BLaER1 treated with 17β-estradiol and CSF1 and Interleukin-3, amounts not matched to agents 10 nM and 100 nM (cell line): ENCODE measurements around the gene CDH24.
A peak's percentile ranks its signal among the peaks of the same experiment; 100 is the strongest.

Source experiments
- H3K27ac ChIP-seq, 11 experiments: shearing (Covaris generic); formaldehyde crosslinking; 2 replicates each; pipeline ENCODE4 v1.8.1; 2022
- H3K27me3 ChIP-seq, 11 experiments: shearing (Covaris generic); formaldehyde crosslinking; 2 replicates each; pipeline ENCODE4 v1.8.1; 2022
- H3K36me3 ChIP-seq, 11 experiments: shearing (Covaris generic); formaldehyde crosslinking; 2 replicates each; pipeline ENCODE4 v1.8.1; 2022
- H3K4me1 ChIP-seq, 10 experiments: shearing (Covaris generic); formaldehyde crosslinking; 2 replicates each; pipeline ENCODE4 v1.8.1; 2022
- H3K4me2 ChIP-seq, 11 experiments: shearing (Covaris generic); formaldehyde crosslinking; 2 replicates each; pipeline ENCODE4 v1.8.1; 2022
- H3K4me3 ChIP-seq, 10 experiments: shearing (Covaris generic); formaldehyde crosslinking; 2 replicates each; pipeline ENCODE4 v1.8.1; 2022
- H3K9ac ChIP-seq, 11 experiments: shearing (Covaris generic); formaldehyde crosslinking; 2 replicates each; pipeline ENCODE4 v1.8.1; 2022
- H3K9me3 ChIP-seq, 11 experiments: shearing (Covaris generic); formaldehyde crosslinking; replicated peaks in 1 of 11; 2 replicates each; pipeline ENCODE4 v1.8.1; 2022
- H4K20me1 ChIP-seq, 11 experiments: shearing (Covaris generic); formaldehyde crosslinking; 2 replicates each; pipeline ENCODE4 v1.8.1; 2022
- Cebpa-rat ChIP-seq, 11 experiments: shearing (Covaris generic); IDR thresholded peaks; 2 replicates each; pipeline ENCODE4 v1.8.1; 2022

CDH24 gene

GRCh38 chr14:23062002-23062401 lies 4.7 kb upstream of the CDH24 start:
- Histone ChIP-seq H3K27ac (no peak overlapping the region), H3K4me2 (no peak overlapping the region), H3K9me3 (no peaks in the 10 kb centered on the region), H3K4me1 (peaks cover 11 to 46% (median 30%) of the 10 kb centered on the region in 10 experiments; a peak in 18 of 20 replicates), H3K36me3 (peaks cover 80 to 89% (median 84%) of the 10 kb centered on the region in 11 experiments), H3K27me3 (peaks cover 0 to 6% (median 3%) of the 10 kb centered on the region in 11 experiments; a peak in 13 of 22 replicates), H4K20me1 (peaks cover 71 to 100% (median 88%) of the 10 kb centered on the region in 11 experiments), H3K4me3 (no peak overlapping the region), H3K9ac (0 out of 22 replicates have a peak overlapping the region, but pooled peaks of 1 of the 11 experiments have one; percentile 14)
- no peak for TF ChIP-seq Cebpa-rat (IDR thresholded peaks at IDR 0.05)

DNA sequence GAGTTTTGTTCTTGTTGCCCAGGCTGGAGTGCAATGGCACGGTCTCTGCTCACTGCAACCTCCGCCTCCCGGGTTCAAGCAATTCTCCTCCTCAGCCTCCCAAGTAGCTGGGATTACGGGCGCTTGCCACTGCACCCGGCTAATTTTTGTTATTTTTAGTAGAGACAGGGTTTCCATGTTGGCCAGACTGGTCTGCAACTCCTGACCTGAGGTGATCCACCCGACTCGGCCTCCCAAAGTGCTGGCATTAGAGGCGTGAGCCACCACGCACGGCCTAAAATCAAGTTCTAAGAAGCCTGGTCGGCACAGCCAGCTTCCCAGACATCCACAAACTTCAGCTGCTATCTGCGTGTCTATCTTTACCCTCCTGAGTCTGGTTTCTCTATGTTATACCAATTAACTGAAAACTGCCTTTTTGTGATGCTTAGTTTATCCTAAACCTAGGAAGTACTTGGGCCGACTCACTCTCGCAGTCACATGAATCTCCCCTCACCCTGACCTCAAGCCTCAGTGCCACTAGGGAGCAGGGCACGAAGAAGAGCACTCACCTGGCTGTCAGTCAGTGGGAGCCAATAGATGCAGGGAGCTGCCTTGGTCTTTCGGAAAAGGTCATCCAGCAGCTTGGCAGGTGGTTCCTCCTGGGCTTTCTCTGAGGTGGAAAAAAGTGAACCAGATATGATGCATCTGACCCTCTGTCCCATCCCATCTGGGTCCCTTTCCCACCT lies 3.4 kb upstream of the CDH24 start:
- Histone ChIP-seq H3K27ac (no peak overlapping the region), H3K36me3 (peaks cover 67 to 76% (median 71%) of the 10 kb centered on the region in 11 experiments), H3K9me3 (no peaks in the 10 kb centered on the region), H3K4me1 (peaks cover 14 to 53% (median 39%) of the 10 kb centered on the region in 10 experiments; a peak in 19 of 20 replicates), H3K4me3 (no peak overlapping the region), H3K9ac (peak overlapping the region in 3 of 11 experiments; percentile 12 to 18 (median 13); a peak in 3 of 22 replicates), H3K4me2 (peak overlapping the region in 5 of 11 experiments; percentile 2 to 33 (median 20); a peak in 6 of 22 replicates), H4K20me1 (peaks cover 62 to 100% (median 75%) of the 10 kb centered on the region in 11 experiments; a peak in 21 of 22 replicates), H3K27me3 (peaks cover 3 to 11% (median 8%) of the 10 kb centered on the region in 11 experiments; a peak in 15 of 22 replicates)
- TF ChIP-seq Cebpa-rat (IDR thresholded peaks at IDR 0.05): no peak

GRCh38 chr14:23058654-23059504 lies 1.6 kb upstream of the CDH24 start:
- H4K20me1 ChIP-seq: peaks cover 46 to 85% (median 57%) of the 10 kb centered on the region in 11 experiments; a peak in 21 of 22 replicates
- peak overlapping the region in 8 of 11 experiments; percentile 32 to 100 (median 96); a peak in 9 of 22 replicates for H3K4me2 ChIP-seq
- H3K9ac ChIP-seq: peak overlapping the region in 1 of 11 experiments; percentile 26; a peak in 2 of 22 replicates
- peaks cover 48 to 58% (median 53%) of the 10 kb centered on the region in 11 experiments for H3K36me3 ChIP-seq
- no peak overlapping the region for H3K27ac ChIP-seq
- peaks cover 14 to 66% (median 45%) of the 10 kb centered on the region in 10 experiments; a peak in 19 of 20 replicates for H3K4me1 ChIP-seq
- H3K27me3 ChIP-seq: peaks cover 3 to 11% (median 8%) of the 10 kb centered on the region in 11 experiments; a peak in 15 of 22 replicates
- H3K4me3 ChIP-seq: no peak overlapping the region
- H3K9me3 ChIP-seq: no peaks in the 10 kb centered on the region
- no peak for TF ChIP-seq Cebpa-rat (IDR thresholded peaks at IDR 0.05)

DNA sequence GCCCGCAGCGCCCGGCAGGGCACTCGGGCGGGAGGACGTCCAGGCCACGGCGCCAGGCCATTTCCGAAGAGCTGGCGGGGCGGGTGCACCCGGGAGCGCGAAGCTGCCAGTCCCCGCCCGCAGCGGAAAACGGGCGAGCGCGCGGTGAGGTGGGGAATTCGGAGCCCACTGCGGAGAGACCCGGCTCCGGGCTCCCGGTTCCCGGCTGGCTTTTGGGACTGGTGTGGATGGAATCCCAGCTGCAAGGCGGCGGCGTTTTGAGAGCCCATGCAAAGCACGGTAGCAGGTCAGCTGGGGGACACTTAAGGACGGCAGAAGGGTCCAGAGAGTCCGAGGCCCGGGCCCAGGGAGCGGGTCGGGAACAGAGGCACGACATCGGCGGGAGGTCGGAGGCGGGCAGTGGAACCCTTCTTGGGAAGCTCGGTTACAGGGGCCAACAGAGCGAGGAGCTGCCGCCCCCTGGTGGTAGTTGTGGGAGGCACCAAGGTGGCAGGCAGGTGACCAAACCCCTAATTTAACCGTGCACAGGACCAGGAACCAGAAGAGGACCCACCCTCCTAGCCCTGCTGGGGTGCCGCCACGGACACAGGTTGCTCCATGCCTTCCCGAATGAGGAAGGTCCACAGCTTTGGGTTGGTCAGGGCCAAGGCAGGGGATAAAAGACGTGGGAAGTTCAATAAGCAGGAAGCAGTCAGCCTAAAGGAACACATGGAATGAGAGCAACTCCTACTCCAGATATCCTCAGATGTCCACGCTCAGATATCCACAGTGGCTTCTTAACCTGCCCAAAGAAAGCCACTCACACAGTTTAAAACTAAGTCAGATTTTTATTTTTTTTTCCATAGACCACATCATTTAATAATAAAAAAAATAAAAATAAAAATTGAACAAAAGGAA lies 685 bp upstream of the CDH24 start:
- no peaks in the 10 kb centered on the region for H3K9me3 ChIP-seq
- TF ChIP-seq Cebpa-rat (IDR thresholded peaks at IDR 0.05): no peak
- H3K36me3 ChIP-seq: peaks cover 40 to 49% (median 44%) of the 10 kb centered on the region in 11 experiments
- peaks cover 14 to 66% (median 45%) of the 10 kb centered on the region in 10 experiments; a peak in 19 of 20 replicates for H3K4me1 ChIP-seq
- peak overlapping the region in 9 of 11 experiments; percentile 11 to 66 (median 59); a peak in 17 of 22 replicates for H3K27ac ChIP-seq
- peaks cover 3 to 11% (median 8%) of the 10 kb centered on the region in 11 experiments; a peak in 15 of 22 replicates for H3K27me3 ChIP-seq
- H3K9ac ChIP-seq: peak overlapping the region; percentile 64 to 82 (median 75)
- peak overlapping the region; percentile 65 to 78 (median 72) for H3K4me3 ChIP-seq
- H4K20me1 ChIP-seq: peaks cover 38 to 77% (median 49%) of the 10 kb centered on the region in 11 experiments; a peak in 21 of 22 replicates
- H3K4me2 ChIP-seq: peak overlapping the region; percentile 93 to 100 (median 99)

- Histone ChIP-seq H3K4me3 (peak overlapping the region; percentile 65 to 78 (median 72)), H3K27ac (peak overlapping the region in 1 of 11 experiments; percentile 6; a peak in 4 of 22 replicates), H3K9me3 (no peaks in the 10 kb centered on the region), H3K9ac (peak overlapping the region; percentile 45 to 82 (median 74); a peak in 18 of 22 replicates), H3K4me1 (peaks cover 14 to 66% (median 42%) of the 10 kb centered on the region in 10 experiments; a peak in 19 of 20 replicates), H4K20me1 (peaks cover 30 to 60% (median 37%) of the 10 kb centered on the region in 11 experiments; a peak in 21 of 22 replicates), H3K27me3 (peaks cover 3 to 11% (median 8%) of the 10 kb centered on the region in 11 experiments; a peak in 15 of 22 replicates), H3K36me3 (peaks cover 27 to 33% (median 31%) of the 10 kb centered on the region in 11 experiments), H3K4me2 (peak overlapping the region; percentile 93 to 100 (median 99))
- no peak for TF ChIP-seq Cebpa-rat (IDR thresholded peaks at IDR 0.05)
Observed at GRCh38 chr14:23056145-23056955, 970 bp downstream of the CDH24 start.

DNA sequence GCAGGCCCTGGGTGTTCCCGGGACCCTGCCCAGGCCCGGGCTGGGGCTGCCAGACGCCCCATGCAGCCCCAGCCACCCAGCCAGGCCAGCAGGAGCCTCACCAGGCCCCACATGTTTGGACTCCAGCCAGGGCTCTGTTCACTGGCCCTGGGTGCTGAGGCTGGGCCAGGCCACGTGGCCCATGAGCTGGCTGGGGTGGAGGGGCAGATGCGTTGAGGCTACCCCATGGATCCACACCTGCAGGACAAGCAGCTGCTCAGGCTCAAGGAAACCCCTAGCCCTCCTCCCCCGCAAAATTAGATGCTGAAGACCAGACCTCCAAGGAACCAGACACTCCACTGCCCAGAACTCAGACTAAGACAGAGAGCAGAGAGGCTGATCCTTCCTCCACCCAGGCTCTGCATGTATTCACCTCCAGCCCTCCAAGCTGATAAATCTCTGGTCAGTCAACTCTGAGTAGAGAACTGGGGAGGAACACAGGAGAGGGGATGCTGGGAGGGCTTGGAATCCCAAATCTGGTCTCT lies 1.6 kb downstream of the CDH24 start:
- Histone ChIP-seq H3K9me3 (no peaks in the 10 kb centered on the region), H4K20me1 (peaks cover 25 to 53% (median 32%) of the 10 kb centered on the region in 11 experiments; a peak in 21 of 22 replicates), H3K27me3 (peaks cover 3 to 11% (median 8%) of the 10 kb centered on the region in 11 experiments; a peak in 15 of 22 replicates), H3K27ac (0 out of 22 replicates have a peak overlapping the region, but pooled peaks of 1 of the 11 experiments have one; percentile 29), H3K36me3 (peaks cover 21 to 26% (median 24%) of the 10 kb centered on the region in 11 experiments), H3K4me3 (no peak overlapping the region), H3K9ac (peak overlapping the region in 6 of 11 experiments; percentile 23 to 82 (median 78); a peak in 6 of 22 replicates), H3K4me2 (peak overlapping the region in 10 of 11 experiments; percentile 96 to 100 (median 99); a peak in 18 of 22 replicates), H3K4me1 (peaks cover 19 to 61% (median 40%) of the 10 kb centered on the region in 10 experiments; a peak in 19 of 20 replicates)
- no peak for TF ChIP-seq Cebpa-rat (IDR thresholded peaks at IDR 0.05)
